K562 treated with DMSO at 1 percent for 24 hours (cell line): ENCODE data around the gene CYP24A1. TPM values are rescaled to one million over a fixed set of nuclear protein-coding genes. Genes with fewer than 3 reads are reported as not detected.

Experiments used
- total RNA-seq: library from RNA; unstranded; fragments of 300-600 nt; gene quantifications from 2 replicates; pipeline ENCODE4 v1.2.3, GENCODE V29; 2022; ENCODE audit warnings: low read depth; ENCODE audit not compliant: insufficient read depth

The CYP24A1 gene
- total RNA-seq: not detected in 2 replicates

DNA sequence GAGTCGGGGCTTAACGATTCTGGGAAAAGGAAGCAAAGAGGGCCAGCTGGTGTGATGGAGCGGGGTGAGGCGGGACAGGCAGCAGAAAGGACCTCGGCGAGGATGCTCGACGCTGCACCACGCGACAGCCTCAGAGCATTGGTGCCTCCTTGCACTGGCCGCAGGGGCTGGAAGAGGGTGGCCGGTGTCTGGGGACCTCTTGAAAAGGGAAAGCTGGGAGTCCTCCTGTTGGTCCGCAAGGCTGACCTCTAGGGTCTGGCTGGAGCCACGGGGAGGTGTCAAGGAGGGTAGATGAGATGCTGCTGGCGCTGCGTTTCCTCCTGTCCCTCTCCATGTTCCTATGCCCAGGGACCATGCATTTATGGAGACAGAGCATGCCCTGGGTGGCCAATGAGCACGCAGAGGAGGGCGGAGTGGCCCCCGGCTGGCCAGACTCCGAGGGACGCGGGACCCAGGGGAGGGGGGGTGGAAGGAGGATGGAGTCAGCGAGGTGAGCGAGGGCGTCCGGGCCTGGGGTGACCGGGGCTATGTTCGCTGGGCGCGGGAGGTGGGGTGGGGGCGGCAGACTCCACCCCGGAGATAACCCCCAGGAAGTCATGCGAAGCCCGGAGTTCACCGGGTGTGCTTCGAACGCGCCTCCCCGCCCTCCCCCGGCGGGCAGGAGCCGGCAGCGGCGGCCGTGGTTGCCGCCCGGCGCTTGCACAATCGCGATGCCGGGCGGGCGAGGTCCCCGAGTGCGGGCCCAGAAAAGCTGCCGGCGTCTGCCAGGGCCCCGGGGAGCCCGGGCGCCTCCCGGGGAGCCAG is at the start of gene CYP24A1:
Gene CYP24A1, minus strand, starts transcription at position 334 of the 804 bp plus-strand sequence. CDS start 407 bp downstream, outside the sequence.

DNA sequence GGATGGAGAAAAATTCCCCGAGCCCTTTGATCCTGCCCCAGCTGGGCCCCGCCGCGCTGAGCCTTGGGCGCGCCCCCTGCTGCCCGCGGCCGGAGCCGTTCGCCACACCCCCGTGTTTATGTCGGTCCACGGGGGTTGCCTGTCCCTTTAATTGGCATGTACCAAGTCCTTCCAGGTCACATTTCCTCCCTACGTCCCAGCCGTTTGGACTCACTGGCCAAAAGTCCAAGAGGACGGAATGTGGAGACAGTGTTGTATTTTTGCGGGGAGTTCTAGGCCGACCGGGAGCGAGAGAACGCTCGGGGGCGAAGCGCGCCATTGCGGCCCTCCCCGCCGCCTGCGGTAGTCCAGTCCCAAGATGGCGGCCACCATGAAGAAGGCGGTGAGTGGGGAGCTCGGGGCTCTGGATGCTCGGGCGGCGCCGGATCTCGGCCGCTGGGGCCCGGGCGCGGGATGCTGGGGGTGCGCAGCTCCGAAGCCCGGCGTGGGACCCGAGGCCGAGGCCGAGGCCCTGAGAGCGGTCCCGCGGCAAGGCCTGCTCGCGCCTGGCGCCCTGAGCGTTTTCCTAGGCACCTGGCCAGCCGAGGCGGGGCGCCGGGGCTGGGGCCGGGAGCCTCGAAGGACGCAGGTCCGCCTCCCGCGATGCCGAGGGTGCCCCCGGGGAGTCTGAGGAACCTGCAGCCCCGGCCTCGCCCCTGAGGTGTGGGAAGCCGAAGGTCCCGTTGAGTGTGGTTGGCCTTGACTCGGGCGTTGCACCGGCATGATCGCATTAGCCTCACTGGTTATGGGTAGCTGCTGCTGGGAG is 34.2 kb upstream of the CYP24A1 start, which contains the start of gene PFDN4:
Gene PFDN4, plus strand, starts transcription at position 345 of the 805 bp plus-strand sequence. Its CDS starts 14 bp downstream, at position 359.

Other genes starting within 250 kb of the CYP24A1 start
- 2.9 and 4.4 TPM in 2 replicates for gene BCAS1, start 103.4 kb downstream of the CYP24A1 start, total RNA-seq
- 33.9 and 42.1 TPM in 2 replicates for gene PFDN4, start 34.1 kb upstream of the CYP24A1 start, total RNA-seq